GM19328 (cell line): ENCODE data around the gene NKX6-2.
"Not testable (repeated sequence)": the region's sequence is repeated elsewhere in the genome, so short reads cannot be mapped to it uniquely, and the experiment has no call there.

Experiments used
- ATAC-seq: cut with Tn5 transposase; IDR thresholded peaks from one replicate; pipeline ENCODE4 v1.9.1; 2021; ENCODE audit warnings: mild to moderate bottlenecking, moderate library complexity; ENCODE audit not compliant: unreplicated experiment

The NKX6-2 gene

DNA sequence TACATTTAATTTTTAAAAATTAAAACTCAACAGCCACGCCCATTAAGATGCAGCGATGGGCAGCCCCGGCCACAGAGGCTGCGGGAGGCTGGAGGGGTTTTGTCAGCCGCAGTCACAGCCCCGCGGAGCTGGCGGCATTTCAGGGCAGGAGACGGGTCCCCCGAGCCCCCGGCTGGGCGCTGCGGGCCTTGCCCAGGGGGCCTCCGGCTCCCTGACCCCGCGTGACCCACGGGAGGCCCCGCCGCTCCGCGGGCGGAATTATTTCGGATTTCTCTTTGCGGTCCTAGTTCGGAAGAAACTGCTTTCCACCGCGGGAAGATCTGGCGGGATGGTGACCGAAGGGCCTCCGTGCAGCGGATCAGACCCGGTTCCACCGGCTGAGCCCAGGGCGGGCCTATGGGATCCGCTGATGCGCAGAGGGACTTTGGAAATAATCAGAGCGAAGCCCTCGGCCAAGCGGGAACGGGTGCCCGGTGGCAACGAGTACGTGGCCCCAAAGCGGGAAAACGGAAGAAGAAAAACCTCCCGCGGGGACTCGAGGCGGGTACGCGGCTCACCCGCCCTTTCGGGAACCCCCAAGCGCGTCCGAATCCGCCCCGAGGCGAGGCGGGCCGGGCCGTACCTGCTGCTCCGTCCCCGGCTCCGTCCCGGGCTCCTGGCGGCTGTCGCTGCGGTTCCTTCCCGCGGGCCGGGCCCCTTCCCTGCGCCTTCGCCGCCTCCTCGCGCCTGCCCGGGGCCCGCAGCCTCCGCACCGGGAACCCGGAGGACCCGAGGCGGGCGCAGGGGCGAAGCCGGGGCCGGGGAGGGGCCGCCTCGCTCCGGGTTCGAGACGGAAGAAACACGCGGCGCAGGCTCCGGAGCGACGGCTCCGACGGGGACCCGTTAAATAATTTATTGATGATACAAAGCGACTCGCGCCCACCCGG is 1.7 kb downstream of the NKX6-2 start:
- no peak for ATAC-seq

DNA sequence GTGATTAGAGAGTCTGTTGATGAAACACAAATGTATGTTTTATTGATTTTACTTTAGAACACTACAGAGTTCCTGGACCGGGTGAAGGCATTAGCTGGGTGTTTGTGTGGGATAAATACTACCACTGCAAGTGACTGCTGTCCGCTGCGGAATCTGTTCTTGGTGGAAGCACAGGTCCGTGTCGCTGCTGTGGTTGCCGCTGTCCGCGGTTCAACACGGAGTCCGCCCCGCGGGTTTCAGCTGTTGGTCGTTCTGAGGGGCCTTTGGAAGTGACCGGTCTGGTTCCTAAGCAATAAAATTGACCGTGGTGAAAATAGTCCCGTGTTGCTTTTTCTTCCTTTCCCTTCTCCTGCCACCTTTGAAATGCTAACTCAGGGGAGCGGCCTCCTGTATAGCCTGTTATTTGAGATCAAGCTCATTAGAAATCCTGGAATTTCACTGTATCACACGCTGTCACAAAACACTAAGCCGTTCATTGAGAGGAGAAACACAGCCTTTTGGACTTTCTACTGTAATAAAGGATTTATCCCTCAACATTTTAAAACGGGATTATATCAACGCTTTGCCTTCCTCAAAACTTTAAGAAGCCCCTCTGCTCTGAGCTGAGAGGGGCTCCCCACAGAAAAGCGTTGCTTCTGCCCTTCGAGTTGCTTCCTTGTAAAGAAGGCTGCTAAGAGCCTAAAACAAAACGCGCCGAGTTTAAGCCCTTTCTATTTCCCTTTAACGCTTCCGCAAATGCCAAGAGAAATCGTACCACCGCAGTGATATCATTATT is 2.6 kb downstream of the NKX6-2 start:
- no peak for ATAC-seq

DNA sequence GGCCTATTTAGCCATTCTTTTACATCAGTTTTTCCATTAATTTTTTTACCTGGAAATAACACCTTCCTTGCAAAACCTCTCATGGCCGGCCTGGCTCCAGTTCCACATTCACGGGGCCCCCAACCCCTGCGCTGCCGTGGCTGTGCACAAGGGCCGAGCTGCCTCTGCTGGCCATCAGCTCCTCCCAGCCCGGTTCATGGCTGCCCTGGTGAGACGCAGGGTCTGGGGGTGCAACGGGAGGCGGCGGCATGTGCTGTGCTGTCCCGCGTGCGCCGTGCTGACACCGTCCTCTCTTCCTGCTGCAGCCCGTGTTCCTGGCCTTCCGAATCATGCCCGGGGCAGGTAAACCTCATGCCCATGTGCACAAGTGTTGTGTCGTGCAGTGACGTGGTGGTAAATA is 4.4 kb downstream of the NKX6-2 start:
- ATAC-seq: no peak

DNA sequence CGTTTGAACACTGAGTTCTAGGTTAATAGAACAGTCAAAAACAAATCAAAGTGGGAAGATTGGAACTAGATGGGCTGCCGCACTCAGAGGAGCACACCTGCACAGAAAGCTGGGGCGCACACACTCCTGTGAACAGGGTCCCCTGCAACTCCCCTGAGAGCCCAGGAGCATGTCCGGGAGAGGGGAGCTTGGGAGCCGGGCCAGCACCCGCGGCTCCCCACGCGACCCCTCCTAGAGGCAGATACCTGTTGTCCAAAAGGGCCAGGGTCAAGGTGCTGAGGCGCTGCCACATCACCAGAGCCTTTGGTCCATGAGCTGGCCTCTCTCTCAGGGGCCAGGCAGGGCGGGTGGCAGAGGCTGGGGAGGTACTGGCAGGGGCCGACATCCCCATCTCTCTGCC is 5.6 kb downstream of the NKX6-2 start:
- ATAC-seq: no peak

DNA sequence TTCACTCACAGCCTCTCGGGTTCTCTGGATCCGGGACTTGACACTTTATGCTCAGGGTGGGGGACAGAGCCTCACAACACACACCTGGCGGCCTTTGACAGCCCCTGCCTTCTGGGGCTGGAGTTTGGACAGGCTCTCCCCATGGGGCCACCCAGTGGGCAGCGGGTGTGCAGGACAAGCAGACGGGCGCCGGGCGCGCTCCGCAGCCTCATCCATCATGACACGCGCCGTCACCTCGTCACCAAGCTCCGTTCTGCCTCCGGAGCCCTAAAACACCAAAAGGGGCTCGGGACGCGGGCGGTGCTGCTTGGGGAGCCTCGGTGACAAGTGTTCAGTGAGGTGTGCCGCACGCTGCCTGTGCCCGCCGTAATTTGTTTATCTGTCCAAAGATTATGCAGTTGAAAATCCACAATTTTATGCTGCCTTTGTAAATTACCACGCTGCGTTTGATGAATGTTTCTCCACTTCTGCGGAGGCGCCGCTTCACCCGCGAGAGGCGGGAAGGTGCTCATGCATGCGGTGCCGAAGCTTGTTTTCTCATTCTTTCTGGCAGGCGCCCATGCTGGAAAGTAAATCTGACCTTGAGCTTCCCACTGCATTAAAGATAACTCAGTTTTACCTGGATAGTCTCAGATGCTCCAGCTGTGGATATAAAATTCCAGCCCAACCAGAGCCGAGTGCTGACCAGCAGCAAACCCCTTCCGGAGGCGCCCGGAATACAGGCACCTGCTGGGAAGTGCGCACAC is 6.2 kb downstream of the NKX6-2 start:
- no peak for ATAC-seq

DNA sequence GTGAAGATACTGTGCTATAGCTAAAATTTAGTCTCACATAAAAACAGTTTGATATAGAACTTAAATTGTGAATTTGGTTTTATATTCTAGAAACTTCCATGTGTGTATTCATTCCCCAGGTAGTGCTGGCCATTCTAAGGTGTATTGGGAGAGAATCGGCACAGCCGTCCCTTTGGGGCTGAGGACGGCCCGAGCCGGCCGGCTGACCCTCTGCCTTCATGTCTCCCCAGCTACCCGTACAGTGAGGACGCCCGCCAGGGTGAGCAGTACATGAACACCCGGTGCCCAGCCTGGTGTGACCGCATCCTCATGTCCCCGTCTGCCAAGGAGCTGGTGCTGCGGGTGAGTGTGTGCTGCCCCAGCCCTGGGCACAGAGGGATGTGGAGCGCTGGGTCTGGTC is 8.5 kb downstream of the NKX6-2 start:
- no peak for ATAC-seq

DNA sequence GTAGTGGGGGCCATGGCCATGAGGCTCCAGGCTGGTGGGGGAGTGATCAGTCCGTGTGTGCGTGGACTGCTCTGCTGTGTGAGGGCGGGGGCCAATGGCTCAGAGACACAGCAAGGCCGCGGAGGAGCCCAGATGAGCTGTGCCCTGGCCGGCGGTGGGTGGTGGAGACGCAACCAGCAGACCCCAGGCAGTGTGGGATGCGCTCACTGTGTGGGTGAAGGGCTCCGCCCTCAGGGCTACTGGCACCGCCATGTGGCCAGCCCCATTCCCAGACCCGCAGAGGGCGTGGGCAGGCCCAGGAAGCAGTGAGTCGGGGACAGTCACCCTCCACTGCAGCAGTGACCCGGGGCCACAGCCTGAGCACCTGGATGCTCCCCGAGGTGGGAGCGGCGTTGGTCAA is 9.1 kb downstream of the NKX6-2 start:
- no peak for ATAC-seq

DNA sequence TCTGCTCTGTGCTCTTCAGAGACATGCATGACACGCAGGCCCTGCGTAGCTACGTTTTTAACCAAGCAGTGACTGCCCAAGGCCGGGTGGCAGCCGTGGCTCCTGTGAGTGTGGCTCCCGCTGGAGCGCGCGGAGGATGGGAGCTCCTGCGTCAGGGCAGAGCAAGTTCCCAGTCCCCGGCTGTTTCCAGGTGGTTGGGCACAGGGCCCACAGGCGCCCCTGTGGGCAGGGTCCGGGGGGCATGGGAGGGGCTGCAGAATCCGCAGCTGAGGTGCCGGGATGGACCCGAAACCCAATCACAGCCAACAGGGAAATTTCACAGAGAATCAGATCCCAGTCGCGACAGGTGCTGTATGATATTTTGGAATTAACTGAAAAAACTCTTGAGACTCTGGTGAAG is 9.8 kb downstream of the NKX6-2 start:
- ATAC-seq: no peak

DNA sequence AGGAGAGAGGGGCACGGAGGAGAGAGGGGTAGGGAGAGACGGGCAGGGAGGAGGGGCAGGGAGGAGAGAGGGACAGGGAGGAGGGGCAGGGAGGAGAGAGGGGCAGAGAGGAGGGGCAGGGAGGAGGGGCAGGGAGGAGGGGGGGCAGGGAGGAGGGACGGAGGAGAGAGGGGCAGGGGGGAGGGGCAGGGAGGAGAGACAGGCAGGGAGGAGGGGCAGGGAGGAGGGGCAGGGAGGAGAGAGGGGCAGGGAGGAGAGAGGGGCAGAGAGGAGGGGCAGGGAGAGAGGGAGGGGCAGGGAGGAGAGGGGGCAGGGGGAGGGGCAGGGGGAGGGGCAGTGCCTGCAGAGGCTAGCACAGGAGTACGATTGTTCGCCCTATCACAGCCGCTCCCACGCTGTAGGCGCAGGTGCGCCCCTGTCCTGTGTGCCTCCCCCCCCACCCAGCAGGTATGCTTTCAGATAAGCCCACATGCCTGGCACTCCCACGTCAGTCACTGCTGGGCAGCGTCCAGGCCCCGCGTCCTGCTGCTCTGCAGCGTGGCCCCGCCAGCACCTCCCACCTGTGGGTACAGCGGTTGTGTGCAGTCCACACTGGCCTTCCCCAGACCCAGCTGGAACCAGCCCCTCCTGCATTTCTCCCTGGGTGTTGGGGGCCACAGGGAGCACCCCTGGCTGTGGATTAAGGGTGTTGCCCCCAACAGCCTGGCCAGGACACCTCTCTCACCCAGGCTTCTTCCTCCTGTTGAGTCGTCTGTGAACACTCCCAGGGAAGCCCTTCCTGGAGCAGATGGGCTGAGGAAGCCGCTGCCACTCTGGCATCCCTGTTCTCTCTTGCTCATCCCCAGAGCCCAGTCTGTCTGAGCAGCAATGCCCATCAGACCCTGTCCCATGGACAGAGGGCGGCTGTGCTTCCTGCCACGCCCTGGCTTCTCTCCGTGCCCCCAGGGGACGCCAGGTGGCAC is 10.8 kb downstream of the NKX6-2 start:
- ATAC-seq: no peak

DNA sequence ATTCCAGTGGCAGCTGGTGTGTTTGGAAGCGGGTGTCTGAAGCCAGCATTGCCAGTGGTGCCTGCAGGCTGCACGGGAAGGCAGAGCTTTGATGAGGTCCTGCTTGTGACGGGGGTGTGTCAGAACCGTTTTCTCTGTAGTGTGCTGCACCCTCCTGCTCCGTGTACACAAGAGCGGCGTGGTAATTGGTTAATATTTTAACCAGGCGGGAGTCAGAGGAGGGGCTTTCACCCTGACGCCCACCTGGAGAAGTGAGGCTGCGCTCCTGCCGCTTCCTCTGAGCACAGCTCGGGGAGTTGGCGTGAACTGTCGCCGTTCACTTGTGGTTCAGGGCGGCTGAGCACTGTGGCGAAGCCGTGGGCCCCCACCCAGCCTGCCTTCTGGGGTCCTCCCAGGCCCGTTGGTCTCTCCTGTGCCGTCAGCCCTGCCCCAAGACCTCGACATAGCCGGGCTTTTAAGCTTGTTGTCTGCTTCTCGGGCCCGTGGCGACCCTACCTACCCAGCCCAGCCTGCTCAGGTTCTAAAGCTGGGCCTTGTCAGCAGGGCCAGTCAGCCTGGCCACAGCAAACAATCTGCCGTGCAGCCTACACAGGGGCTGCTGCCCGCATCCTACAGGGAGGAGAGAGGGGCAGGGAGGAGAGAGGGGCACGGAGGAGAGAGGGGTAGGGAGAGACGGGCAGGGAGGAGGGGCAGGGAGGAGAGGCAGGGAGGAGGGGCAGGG is 11.6 kb downstream of the NKX6-2 start:
- ATAC-seq: no peak

DNA sequence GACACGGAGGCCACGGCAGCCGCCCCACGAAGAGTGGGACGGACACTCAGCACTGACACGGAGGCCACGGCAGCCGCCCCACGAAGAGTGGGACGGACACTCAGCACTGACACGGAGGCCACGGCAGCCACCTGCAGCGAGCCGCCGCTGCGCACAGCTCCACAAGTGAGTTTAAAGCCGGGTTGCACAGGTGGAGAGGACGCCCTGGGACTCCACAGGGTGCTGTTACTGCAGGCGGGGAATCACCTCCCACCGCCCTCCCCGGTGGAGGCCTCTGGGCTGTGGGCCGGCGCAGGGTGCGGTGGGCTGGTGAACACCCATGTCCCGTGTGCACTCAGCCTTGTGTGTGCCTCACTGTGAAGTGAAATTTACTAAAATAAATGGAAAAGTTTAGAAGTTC is 13.1 kb downstream of the NKX6-2 start:
- ATAC-seq: not testable (repeated sequence)

DNA sequence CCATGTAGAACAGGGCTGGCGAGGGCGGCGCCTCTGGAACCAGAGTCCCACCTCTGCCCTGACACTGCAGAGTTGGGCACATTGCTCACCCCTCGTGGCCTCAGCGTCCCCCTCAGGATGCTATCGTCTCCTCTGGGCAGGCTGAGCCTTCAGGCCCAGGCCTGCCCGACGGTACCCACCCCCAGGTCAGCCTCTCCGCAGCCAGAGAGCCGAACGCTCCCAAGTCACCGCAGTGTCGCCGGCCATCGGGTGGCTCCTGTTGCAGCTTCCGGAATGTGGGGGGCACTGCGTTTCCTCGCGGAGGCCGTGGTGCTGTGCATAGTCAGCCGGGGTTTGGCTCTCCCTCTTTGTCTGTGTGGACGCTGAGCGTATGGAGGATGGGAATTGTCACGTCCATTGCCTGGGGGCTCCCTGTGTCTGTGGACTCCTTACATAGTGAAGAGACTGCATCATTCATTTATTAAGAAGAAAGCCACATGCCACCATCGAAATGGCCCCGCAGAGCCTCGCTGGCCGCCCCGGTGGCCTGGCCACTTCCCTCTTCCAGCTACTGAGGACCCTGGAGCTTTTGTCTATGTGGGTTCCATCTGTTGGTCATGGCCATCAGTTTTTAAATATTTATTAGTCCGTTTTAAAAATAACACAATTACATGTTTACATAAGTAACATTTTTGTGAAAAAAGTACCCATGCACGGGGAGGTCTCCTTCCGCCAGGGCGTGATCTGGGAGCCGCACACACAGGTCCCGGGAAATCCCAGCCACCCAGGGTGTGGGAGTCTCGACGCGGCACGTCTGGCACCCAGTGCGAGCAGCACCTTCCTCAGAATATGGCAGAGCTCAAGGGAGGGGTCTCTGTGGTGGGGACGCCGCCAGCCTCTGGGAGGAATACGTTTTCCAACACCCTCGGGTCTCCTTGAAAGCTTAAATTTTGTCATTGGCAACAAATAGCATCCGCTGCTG is 15.6 kb downstream of the NKX6-2 start:
- ATAC-seq: no peak

DNA sequence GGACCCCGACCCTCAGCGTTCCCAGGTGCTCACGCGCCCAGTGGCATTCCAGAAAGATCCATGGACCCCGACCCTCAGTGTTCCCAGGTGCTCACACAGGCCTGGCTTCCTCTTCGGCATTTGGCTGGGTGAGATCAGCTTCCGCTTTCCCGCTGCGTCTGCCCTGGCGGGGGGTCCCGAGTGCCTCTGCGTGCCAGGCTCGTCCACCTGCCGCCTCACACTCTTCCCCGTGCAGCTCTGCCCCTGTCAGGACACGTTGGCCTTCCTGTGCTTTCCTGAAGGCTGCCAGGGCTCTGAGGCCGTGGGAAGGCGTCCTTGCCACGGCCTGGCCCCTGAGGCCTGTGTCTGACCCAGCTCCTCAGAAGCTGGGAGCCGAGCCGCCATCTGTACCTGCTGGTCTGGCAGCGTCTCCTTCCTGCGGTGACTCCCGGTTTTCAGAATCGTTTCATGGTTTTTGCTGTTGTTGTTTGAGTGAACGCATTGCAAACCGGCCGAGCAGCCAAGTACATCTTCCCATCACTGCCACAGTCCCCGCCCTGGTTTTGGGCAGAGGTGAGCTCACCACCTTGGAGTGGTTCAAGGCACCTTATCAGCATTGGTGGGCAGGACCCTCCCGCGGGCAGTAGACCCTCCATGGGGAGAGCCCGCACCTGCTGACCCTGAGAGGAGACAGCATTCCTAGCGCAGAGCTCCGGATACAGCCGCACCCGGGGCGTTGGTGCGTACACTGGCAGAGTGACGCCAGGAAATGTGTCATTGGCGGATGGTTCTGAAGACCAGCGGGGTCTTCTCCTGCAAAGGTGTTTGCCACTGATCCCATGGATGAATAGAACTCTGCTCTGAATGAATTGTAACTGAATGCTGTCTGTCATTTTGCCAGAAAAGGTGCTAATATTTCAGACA is 17.4 kb downstream of the NKX6-2 start:
- ATAC-seq: no peak

DNA sequence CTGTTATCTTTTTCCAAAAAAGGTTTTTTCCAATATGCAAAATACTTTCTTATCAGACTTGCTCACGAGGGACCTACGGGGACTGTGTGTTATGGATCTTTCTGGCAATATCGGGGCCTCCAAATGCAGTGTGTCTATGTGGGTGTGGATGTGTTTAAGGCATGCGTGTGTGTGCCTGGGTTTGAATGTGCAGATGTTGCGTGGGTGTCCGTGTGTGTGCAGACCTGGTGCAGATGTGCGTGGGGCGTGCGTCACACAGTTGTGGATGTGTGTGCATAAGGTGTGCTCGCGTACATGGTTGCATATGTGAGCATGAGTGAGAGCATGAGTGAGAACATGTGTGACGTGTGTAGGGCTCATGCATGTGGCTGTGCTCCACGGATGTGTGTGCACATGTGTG is 19.7 kb downstream of the NKX6-2 start:
- no peak for ATAC-seq

DNA sequence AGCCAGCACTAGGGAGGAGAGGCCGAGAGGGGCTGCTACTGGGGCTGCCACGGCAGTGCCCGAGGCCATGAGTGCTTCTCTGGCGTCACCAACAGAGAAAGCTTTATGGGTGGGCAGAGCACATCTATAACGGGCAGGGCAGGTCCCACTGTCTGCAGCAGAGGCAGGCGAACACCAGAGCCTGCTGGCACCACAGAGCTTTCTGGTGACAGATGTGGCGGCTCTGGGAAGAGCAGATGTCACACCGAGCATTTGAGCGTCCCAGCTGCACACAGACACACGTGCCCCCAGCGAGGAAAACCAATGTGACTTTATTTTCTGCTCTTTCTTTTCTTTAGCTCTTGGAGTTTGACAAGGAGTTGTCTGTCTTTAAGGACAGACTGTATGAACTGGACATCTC is 20.5 kb downstream of the NKX6-2 start:
- ATAC-seq: no peak

DNA sequence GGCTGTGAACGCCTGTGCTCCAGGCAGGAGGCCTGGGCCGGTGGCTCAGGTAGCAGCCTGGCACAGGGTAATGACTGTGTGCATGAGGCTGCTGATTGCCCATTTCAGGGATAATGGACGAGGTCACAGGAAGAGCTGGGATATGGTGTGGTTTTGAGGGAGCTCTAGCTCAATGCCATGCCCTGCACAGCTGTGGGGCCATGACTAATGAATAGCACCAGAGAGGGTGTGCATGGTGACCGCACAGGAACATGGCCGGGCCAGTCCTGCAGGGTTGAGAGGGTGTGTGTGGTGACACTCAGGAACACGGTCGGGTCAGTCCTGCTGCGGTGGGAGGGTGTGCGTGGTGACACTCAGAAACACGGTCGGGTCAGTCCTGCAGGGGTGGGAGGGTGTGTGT is 21.8 kb downstream of the NKX6-2 start:
- no peak for ATAC-seq

DNA sequence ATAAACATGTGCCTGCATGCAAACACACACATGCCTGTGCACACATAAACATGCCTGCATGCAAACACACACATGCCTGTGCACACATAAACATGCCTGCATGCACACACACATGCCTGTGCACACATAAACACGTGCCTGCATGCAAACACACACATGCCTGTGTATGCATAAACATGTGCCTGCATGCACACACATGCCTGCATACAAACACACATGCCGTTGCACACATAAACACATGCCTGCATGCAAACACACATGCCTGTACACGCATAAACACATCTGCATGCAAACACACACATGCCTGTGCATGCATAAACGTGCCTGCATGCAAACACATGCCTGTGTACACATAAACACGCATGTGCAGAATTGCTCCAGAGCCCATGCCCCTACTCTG is 22.4 kb downstream of the NKX6-2 start:
- ATAC-seq: no peak

DNA sequence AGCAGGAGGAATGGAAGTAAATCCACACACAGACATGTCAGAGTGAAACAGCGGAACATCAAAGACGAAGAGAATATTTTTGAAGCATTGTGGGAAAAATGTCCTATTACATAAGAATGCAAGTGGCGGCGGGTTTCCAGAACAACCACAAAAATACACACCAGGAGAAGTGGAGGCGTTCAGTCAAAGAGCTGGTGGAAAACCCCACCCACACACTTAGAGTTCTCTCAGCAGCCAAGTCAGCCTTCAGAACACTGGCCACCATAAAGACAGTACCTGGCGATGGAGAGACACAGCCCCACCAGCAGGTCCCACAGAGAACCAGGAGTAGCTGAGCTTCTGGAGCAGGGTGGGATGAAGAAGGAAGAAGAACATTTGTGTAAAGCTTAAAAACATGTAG is 23.7 kb downstream of the NKX6-2 start:
- no peak for ATAC-seq
